ENCODE data around the gene B2M.

DNA sequence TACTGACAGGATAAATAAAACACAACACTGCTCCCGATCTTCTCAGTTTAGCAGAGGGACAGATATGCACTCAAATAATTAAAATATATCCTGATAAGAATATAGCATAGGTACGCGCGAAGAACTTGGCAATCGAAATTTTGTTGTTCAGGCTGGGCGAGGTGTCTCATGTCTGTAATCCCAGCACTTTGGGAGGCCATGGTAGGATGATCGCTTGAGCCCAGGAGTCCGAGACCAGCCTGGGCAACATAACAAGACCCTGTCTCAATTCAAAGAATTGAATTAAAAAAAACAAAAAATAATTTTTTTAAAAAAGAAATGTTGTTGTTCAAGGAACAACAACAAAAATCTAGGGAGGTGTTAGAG is 7.6 kb downstream of the B2M start:
- TF ChIP-seq, protein P1, sequence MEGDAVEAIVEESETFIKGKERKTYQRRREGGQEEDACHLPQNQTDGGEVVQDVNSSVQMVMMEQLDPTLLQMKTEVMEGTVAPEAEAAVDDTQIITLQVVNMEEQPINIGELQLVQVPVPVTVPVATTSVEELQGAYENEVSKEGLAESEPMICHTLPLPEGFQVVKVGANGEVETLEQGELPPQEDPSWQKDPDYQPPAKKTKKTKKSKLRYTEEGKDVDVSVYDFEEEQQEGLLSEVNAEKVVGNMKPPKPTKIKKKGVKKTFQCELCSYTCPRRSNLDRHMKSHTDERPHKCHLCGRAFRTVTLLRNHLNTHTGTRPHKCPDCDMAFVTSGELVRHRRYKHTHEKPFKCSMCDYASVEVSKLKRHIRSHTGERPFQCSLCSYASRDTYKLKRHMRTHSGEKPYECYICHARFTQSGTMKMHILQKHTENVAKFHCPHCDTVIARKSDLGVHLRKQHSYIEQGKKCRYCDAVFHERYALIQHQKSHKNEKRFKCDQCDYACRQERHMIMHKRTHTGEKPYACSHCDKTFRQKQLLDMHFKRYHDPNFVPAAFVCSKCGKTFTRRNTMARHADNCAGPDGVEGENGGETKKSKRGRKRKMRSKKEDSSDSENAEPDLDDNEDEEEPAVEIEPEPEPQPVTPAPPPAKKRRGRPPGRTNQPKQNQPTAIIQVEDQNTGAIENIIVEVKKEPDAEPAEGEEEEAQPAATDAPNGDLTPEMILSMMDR (IDR thresholded peaks at IDR 0.05) = no peak
- TF ChIP-seq EZH2phosphoT487 (IDR thresholded peaks at IDR 0.05) = no peak
